GM19099 (cell line): ENCODE data around the gene SIKE1.

Experiments
- POLR2A ChIP-seq: IDR thresholded peaks from 3 replicates; pipeline ENCODE4 v1.6.1; 2011; ENCODE audit warnings: low read depth; ENCODE audit not compliant: insufficient read length; ENCODE audit errors: extremely low read depth

SIKE1 gene

DNA sequence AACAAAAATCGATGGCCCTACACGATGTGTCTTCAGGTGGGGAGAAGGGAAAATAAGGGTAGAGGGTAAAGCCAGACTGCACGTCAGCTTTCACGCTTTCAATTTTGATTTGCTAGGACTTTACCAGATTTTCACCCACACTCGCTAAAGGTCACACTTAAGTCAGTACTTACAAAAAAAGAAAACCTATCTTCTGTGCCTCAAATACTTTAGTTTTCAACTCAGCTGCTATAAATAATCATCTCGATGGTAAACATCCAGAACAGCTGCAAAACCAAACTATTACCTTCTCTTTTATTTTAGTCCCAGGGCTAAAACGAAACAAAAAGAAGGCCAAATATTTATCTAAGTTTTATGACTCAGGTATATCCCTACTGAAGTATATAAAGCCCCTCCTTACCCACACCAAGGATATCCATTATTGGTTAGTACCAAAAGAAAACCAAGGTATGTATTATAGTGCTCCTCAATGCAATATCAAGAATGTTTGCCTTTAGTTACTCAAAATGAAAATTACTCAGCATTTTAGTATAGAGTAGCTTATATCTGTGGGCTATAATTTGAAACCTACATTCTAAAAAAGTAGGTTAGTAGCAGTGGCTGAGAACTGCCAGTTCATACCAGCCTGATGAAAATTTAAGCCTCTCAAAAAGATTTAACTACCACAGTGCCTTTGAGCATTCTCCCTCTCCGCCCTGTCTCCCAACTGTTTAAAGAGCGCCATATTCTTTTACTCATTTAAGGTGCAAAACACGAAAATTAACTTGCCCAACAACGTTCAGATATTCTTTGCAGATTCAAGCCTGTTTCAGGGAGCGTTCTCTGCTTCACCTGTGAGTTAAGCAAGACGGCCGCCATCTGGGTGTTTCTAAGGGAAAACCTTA lies 24.2 kb downstream of the SIKE1 start:
- no peak for TF ChIP-seq POLR2A

DNA sequence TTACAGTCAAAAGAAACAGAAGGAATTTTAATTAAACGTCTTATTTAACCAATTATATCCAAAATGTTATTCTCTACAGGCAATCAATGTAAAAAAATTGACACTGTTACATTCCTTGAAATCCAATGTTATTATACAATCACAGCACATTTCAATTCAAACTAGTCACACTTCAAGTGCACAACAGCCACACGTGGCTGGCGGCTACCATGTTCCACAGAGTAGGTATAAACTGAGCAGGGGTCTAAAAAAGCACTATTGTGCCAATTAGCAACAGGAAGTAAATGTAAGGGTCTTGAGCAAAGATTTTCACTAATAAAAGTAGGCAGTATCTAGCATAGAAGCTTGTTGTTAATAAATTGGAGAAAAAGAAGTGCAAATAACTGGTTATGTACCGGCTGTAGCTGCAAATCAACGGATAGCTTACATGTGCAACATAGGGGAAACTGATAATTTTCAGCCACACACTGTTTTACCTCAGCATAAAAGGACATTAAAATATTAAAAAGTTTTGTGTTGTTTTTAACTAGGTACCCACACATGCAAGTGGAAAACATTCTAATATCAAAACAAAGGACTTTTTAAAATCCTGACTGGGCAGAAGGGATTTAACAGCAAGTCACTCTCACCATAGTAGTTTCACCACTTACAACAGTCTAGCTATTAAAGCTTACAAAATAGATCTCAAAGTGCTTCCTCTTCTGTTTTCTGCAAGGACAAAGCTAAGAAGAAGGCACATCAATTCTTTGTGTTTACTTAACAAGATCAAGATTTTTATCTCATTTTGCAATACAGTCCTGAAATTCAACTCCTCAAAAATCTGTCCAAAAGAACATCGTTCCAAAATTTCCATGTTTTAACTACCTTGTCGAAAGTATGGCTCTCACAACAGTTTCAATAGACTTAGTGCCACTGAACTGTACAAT lies 25.2 kb downstream of the SIKE1 start:
- TF ChIP-seq POLR2A = no peak

- no peak for TF ChIP-seq POLR2A
These were observed 27.3 kb downstream of the SIKE1 start for GRCh38 chr1:114753143-114753542.

DNA sequence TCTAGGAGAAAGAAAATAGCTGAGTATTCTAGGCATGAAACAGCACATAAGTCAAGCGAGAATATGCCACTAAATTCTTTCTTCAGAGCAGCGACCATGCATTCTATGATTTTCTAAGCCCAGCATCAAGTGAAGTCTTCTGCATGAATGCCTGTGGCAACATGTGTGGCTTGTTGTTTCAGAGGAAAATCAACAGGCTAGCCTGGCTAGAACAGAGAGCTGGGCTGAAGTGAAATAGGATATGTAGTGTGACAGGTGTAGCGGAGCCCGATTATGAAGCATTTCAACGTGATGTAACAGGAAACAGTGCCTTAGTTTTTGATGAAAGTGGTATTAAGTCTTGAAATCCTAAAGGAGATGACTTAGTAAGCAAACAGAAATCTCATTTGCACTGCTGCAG lies 29.7 kb downstream of the SIKE1 start:
- no peak for TF ChIP-seq POLR2A

DNA sequence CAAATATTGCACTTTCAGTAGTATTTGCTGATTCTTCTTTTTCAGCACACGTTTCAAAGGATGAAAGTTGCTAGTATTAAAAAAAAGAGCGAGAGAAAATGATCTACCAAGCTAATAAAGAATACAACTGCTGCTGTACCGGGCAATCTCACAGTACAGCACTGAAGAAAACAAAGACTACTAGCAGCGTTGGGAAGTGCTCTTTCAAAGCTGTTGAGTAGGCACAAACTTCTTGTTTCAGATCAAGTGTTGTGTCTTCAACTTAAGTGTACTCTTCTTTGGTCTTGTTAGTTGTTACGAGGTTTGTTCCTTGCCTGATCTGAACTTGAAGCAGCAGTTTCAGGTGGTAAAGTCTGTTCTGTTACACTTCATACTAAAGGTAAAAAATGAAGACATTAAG lies 30.6 kb downstream of the SIKE1 start:
- no peak for TF ChIP-seq POLR2A

DNA sequence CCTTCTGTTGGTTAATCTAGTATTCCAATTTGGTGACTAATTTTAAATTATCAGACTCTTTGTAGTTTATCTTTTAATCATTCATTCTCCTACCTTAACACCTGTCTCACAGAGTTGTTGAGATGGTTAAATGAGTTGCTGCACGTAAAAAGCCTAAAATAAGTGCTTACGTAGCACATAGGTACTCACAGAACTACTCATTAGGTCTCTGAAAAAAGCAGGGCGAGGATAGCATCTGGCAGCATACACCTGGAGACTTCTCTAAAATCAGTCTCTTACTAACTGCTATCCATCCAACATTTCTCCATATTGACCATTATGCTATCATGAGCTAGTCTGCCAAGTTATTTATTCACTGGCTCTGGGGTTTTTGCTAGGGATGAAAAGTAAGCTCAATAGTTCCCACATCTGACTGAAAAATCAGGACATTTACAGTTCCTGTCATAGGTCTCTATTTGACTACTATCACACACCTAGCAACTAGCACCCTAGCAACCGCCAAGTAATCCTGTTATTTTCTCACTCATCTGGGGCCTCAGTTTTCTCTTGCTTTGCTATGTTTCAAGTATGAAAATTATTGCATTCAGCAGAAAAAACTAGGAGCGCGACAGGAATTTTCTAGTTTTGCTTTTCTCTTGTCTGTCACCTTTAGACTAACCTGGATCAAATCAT lies 33.9 kb downstream of the SIKE1 start:
- no peak for TF ChIP-seq POLR2A

GRCh38 chr1:114745291-114745690 lies 35.2 kb downstream of the SIKE1 start:
- TF ChIP-seq POLR2A = no peak

DNA sequence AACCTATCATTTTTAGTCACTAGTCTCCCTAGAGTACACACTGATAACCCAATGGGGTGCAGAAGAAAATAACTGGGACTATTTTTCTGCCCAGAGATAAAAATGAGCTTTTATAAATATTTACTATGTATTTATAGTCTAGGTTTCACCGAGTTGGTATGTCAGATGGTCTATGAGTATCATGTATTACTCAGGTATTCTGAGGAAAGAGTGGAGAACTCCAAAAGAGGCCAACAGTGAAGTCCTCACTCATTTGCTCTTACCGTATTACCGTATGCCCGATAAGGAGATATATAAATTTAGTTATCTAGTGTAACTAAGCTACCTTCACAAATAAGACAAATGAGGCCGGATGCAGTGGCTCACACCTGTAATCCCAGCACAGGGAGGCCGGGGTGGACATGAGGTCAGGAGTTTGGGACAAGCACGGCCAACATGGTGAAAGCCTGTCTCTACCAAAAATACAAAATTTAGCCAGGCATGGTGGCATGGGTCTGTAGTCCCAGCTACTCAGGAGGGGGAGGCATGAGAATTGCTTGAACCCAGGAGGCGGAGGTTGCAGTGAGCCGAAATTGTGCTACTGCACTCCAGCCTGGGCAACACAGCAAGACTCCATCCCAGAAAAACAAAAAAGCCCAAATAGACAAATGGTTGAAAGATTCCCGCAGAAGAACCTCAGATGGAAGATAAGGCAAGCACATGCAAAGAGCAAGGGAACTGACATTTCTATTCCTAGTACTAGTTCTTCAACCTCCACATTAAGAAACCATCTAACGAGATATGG lies 38.3 kb downstream of the SIKE1 start:
- TF ChIP-seq POLR2A = no peak

GRCh38 chr1:114740331-114740730 lies 40.2 kb downstream of the SIKE1 start:
- TF ChIP-seq POLR2A = no peak

GRCh38 chr1:114737314-114737849 lies 43.1 kb downstream of the SIKE1 start:
- TF ChIP-seq POLR2A = no peak

GRCh38 chr1:114735479-114735878 lies 45.0 kb downstream of the SIKE1 start:
- no peak for TF ChIP-seq POLR2A

DNA sequence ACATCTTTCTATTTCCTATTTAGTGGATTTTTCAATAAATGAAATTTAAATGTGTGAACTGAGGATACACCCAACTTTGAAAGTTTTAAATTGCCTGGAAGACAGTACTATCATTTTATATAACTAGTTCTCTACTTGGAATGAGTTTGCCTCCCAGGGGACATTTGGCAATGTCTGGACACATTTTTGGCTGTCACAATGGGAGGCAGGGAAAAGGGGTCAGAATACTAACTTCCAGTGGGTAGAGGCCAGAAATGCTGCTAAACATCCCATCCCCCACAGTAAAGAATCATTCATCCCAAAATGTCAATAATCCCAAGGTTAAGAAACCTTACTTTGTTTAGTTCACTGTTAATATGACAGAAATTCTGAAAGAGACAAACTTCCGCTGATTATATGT lies 50.7 kb downstream of the SIKE1 start:
- no peak for TF ChIP-seq POLR2A

DNA sequence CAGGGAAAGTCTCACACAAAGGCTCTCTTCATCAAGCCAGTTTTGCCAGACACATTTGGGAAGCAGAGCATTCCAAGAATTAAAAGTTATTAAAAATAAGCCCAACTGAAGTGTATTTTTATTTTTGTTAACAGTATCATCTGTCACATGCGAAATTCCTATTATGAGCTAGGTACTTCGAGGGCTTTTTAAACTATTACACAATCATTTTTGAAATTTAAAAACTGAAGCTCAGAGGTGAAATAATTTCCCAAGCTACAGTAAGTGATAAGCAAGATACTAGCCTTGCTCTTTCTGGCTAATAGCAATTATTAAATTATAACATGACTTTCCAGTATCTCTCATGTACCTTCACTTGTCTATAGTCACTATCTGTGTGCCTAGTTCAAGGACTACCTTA lies 51.9 kb downstream of the SIKE1 start:
- no peak for TF ChIP-seq POLR2A

GRCh38 chr1:114725230-114725629 lies 55.3 kb downstream of the SIKE1 start:
- TF ChIP-seq POLR2A = no peak
